Measurements from ENCODE around the gene SLC8A3. TPM values are rescaled to one million over a fixed set of nuclear protein-coding genes. Genes with fewer than 3 reads are reported as not detected.

SLC8A3 gene
- total and polyA plus RNA-seq, 10 of the 15 experiments (the other 5 are each of a cell fraction or from before 2014, with no cell fraction given) = 0.04 to 0.17 (median 0.13) TPM; not detected in 3

DNA sequence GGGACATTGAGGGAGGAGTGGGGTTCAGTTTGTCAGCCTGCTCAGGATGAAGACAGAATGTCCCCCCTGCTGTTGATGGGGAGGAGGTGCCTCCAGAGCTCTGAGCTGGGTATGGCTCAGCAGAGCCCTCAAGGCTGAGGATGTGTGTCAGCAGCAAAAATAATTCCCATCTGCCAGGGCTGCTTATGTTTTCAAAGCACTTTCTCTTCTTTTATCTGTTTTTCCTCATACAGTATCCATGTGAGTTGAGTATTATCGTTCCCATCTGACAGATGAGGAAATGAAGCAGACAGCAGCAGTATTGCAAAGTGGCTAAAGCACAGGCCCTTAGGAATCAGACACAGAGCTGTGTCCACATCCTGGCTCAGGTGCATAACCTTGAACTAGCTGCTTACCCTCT lies 94.1 kb downstream of the SLC8A3 start:
- no TSS peak for BruUV-seq (replicated peaks)
- Histone ChIP-seq H3K27me3 (replicated peaks in 1 of 2; ENCODE audit: control insufficient read depth in 2 of 2, insufficient read depth in 2 of 2, low read length in 1 of 2) (peaks cover 1 to 8% of the 10 kb centered on the region in 2 experiments), H3K4me3 (no peak overlapping the region), H3K9me3 (replicated peaks; ENCODE audit: control insufficient read depth, insufficient read depth, low read length) (no peaks in the 10 kb centered on the region), H3K27ac (ENCODE audit: control insufficient read depth, insufficient read depth) (no peak overlapping the region), H2AFZ (ENCODE audit: control insufficient read depth, low read depth, low read length) (no peak overlapping the region), H3K4me2 (ENCODE audit: control insufficient read depth, insufficient read depth) (no peak overlapping the region), H3K4me1 (ENCODE audit: control insufficient read depth, insufficient read depth, low read length) (no peaks in the 10 kb centered on the region), H4K20me1 (ENCODE audit: control insufficient read depth, insufficient read depth) (no peaks in the 10 kb centered on the region), H3K79me2 (ENCODE audit: control insufficient read depth, insufficient read depth, low read length) (no peaks in the 10 kb centered on the region), H3K36me3 (ENCODE audit: control insufficient read depth in 2 of 2, insufficient read depth in 2 of 2, low read length in 1 of 2) (no peaks in the 10 kb centered on the region), H3K9ac (ENCODE audit: control insufficient read depth, insufficient read depth, low read length) (no peak overlapping the region)
- 7% methylated on average over 1 of the region's 1 CpG for WGBS (ENCODE audit: insufficient coverage, insufficient replicate concordance, low lambda C conversion rate, missing lambda C conversion rate)
- TF ChIP-seq POLR2AphosphoS5 (IDR thresholded peaks at IDR 0.05; ENCODE audit: low read length) (no peak), JUND (IDR thresholded peaks at IDR 0.05; ENCODE audit: low read depth, low read length) (no peak), FOXK2 (IDR thresholded peaks at IDR 0.05) (no peak), RBBP5 (conservative IDR thresholded peaks at IDR 0.05) (no peak), STAT1 (conservative IDR thresholded peaks at IDR 0.05) (no peak), ETV6 (conservative IDR thresholded peaks at IDR 0.05 in 1 of 2, IDR thresholded peaks at IDR 0.05 in 1 of 2; ENCODE audit: borderline replicate concordance in 1 of 2, low read depth in 1 of 2) (no peak), SUZ12 (IDR thresholded peaks at IDR 0.05; ENCODE audit: unreplicated experiment) (no peak), SRF (IDR thresholded peaks at IDR 0.05; ENCODE audit: low read depth in 2 of 2, low read length in 2 of 2) (no peak), WRNIP1 (IDR thresholded peaks at IDR 0.05; ENCODE audit: borderline replicate concordance, low read depth, low read length) (no peak), GATAD2B (conservative IDR thresholded peaks at IDR 0.05; ENCODE audit: low read depth) (no peak), KDM1A (IDR thresholded peaks at IDR 0.05; ENCODE audit: borderline replicate concordance) (no peak), RELA (IDR thresholded peaks at IDR 0.05; ENCODE audit: borderline replicate concordance, partially characterized antibody) (no peak), MTA2 (IDR thresholded peaks at IDR 0.05; ENCODE audit: low read depth) (no peak), TCF12 (IDR thresholded peaks at IDR 0.05; ENCODE audit: low read depth, low read length) (no peak), EED (IDR thresholded peaks at IDR 0.05; ENCODE audit: low read depth) (no peak)
- ChIA-PET POLR2A (no interaction called here), CTCF (no interaction called here), RAD21 (ENCODE audit: unreplicated experiment) (no interaction called here), SMC1A (ENCODE audit: uncharacterized antibody, unreplicated experiment) (no interaction called here)
- in situ Hi-C loops (cut with MboI) = no loop called here
- FAIRE-seq = no peak
- no peak for DNase-seq (ENCODE audit: low read depth, low spot score)
- intact Hi-C loops (cut with micrococcal nuclease; ENCODE audit: unreplicated experiment) = no loop called here
- no peak for ATAC-seq
